Keratinocyte (primary cell): Measurements from ENCODE around the gene TYW3. TPM values are rescaled to one million over a fixed set of nuclear protein-coding genes. Genes with fewer than 3 reads are reported as not detected.

Experiments used
- DNase-seq: peaks from one replicate; pipeline ENCODE4 v3.0.0-alpha.2; 2011; ENCODE audit warnings: low read depth, missing footprints, low spot score
- FAIRE-seq: peaks from 2 replicates; lab custom pipeline; 2011; peaks lifted over from hg19 to GRCh38; lab: Jason Lieb, UNC
- H2AFZ ChIP-seq: 2 replicates; pipeline ENCODE4 v1.6.0; 2012; ENCODE audit warnings: low read length, control low read depth, inconsistent platforms; ENCODE audit not compliant: control insufficient read depth
- H3K27ac ChIP-seq: 2 replicates; pipeline ENCODE4 v1.5.1; 2011; ENCODE audit warnings: low read length; ENCODE audit not compliant: control insufficient read depth, insufficient read depth
- H3K27me3 ChIP-seq: 3 replicates; pipeline ENCODE4 v1.6.0; 2011; ENCODE audit warnings: low read length; ENCODE audit not compliant: control insufficient read depth, insufficient read depth; ENCODE audit errors: extremely low read depth
- H3K36me3 ChIP-seq, 2 experiments: 2 replicates in 1 of 2; 3 replicates in 1 of 2; pipeline ENCODE4 v1.5.1; 2011; ENCODE audit warnings: low read length in 2 of 2, mild to moderate bottlenecking in 1 of 2; ENCODE audit not compliant: control insufficient read depth in 2 of 2, insufficient read depth in 2 of 2; ENCODE audit errors: extremely low read depth in 1 of 2
- H3K4me1 ChIP-seq: 3 replicates; pipeline ENCODE4 v1.5.1; 2011; ENCODE audit warnings: low read length; ENCODE audit not compliant: control insufficient read depth, insufficient read depth; ENCODE audit errors: extremely low read depth
- H3K4me2 ChIP-seq: 3 replicates; pipeline ENCODE4 v1.6.0; 2011; ENCODE audit warnings: low read depth, low read length; ENCODE audit not compliant: control insufficient read depth, insufficient read depth; ENCODE audit errors: extremely low read depth
- H3K4me3 ChIP-seq, 3 experiments: fragments of 200-600 bp in 1 of 3; sonication (generic) in 1 of 3; 2 replicates in 2 of 3; 3 replicates in 1 of 3; pipeline ENCODE4 v1.5.1; 2011 to 2016; ENCODE audit warnings: low read length in 3 of 3, mild to moderate bottlenecking in 3 of 3, control low read depth in 2 of 3, inconsistent platforms in 1 of 3, low read depth in 1 of 3, mixed read lengths in 1 of 3, mixed run types in 1 of 3, moderate library complexity in 1 of 3; ENCODE audit not compliant: control insufficient read depth in 2 of 3, insufficient read depth in 2 of 3; ENCODE audit errors: extremely low read depth in 1 of 3
- H3K79me2 ChIP-seq: 2 replicates; pipeline ENCODE4 v1.6.0; 2012; ENCODE audit warnings: low read length; ENCODE audit not compliant: control insufficient read depth, insufficient read depth
- H3K9ac ChIP-seq: 3 replicates; pipeline ENCODE4 v1.6.0; 2011; ENCODE audit warnings: low read length; ENCODE audit not compliant: control insufficient read depth, insufficient read depth; ENCODE audit errors: extremely low read depth
- H3K9me1 ChIP-seq: 3 replicates; pipeline ENCODE4 v1.6.0; 2011; ENCODE audit warnings: low read length; ENCODE audit not compliant: control insufficient read depth, insufficient read depth; ENCODE audit errors: extremely low read depth
- H3K9me3 ChIP-seq: 2 replicates; pipeline ENCODE4 v1.5.1; 2012; ENCODE audit warnings: low read depth, low read length; ENCODE audit not compliant: control insufficient read depth
- H4K20me1 ChIP-seq: 3 replicates; pipeline ENCODE4 v1.6.0; 2011; ENCODE audit warnings: low read length; ENCODE audit not compliant: control insufficient read depth, insufficient read depth; ENCODE audit errors: extremely low read depth
- EZH2 ChIP-seq: IDR thresholded peaks from one replicate; pipeline ENCODE4 v1.6.1; 2012; ENCODE audit warnings: inconsistent platforms, mild to moderate bottlenecking, low read length, moderate library complexity
- dilution Hi-C: fragments of 300-500 bp; cut with MboI; formaldehyde crosslinking; loops from one replicate; pipeline ENCODE4 v1.7.0; 2020; ENCODE audit warnings: low sequenced_read_pairs; ENCODE audit not compliant: extremely low pct_ligation_motif_present
- polyA plus RNA-seq, 5 experiments: library from polyadenylated mRNA; depleted of rRNA in 3 of 5; stranded (reverse) in 3 of 5; stranded (forward) in 1 of 5; unstranded in 1 of 5; fragments of >200 nt; gene quantifications; 1 replicate in 1 of 5; 2 replicates in 3 of 5; 3 replicates in 1 of 5; pipeline versions ENCODE4 v1.2.1 to v1.2.3, GENCODE V29; 2011 to 2012; ENCODE audit warnings: missing spikeins in 2 of 5, low read depth in 1 of 5, low replicate concordance in 1 of 5
- TF ChIP-seq, protein P1 (sequence below), 3 experiments: IDR thresholded peaks in 1 of 3; conservative IDR thresholded peaks in 1 of 3; optimal IDR thresholded peaks in 1 of 3; 2 replicates in 2 of 3; 3 replicates in 1 of 3; pipeline versions ENCODE3 to v1.5.1; 2011; ENCODE audit warnings: low read length in 3 of 3, mild to moderate bottlenecking in 3 of 3, moderate library complexity in 2 of 3, control low read depth in 1 of 3, inconsistent platforms in 1 of 3; ENCODE audit not compliant: insufficient read depth in 2 of 3; ENCODE audit errors: extremely low read depth in 1 of 3

TYW3 gene
- polyA plus RNA-seq, 1 donor (not counting 4 experiments of a cell fraction or from before 2014, with no cell fraction given): 25.9 TPM

DNA sequence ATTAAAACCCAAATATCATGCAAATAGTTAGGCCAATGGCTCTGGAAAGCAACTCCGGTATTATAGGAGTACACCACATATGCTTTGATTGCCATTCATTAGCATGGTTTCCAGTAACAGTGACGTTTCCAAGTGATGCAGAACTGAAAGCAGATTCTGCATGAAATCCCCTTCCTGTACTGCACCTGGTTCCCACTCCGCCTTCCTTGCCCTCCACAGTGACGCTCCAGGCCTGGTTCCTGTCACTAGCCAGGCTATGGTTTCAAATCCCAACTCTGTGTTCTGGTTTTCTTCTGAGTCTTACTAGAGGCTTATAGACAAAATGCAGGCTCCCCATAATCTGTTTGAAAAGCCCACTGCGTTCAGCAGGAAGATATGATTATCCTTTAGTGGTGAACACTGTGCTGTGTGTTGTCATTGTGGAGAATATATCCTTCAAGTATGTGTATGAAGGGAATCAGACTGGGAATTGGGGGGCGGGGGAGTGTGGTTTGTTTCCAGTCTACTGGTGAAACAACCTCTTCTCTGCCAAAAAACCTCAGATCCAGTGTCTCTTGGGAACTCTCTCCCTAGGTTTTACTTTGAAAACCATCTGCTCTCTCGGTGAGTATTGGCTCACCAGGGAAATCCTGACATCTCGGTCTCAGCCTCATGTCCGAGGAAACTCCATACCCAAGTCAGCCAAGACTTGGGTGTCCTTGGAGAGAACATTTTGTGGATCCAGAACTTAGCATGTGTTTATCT, 78.7 kb downstream of the TYW3 start:
- Histone ChIP-seq H3K27me3 (no peaks in the 10 kb centered on the region), H3K4me2 (no peak overlapping the region), H3K4me3 (no peak overlapping the region), H3K36me3 (no peaks in the 10 kb centered on the region), H3K4me1 (no peaks in the 10 kb centered on the region), H4K20me1 (no peaks in the 10 kb centered on the region), H3K9ac (no peak overlapping the region), H2AFZ (no peak overlapping the region), H3K27ac (no peak overlapping the region), H3K79me2 (no peaks in the 10 kb centered on the region), H3K9me1 (no peaks in the 10 kb centered on the region), H3K9me3 (no peaks in the 10 kb centered on the region)
- TF ChIP-seq EZH2: no peak
- TF ChIP-seq, protein P1, sequence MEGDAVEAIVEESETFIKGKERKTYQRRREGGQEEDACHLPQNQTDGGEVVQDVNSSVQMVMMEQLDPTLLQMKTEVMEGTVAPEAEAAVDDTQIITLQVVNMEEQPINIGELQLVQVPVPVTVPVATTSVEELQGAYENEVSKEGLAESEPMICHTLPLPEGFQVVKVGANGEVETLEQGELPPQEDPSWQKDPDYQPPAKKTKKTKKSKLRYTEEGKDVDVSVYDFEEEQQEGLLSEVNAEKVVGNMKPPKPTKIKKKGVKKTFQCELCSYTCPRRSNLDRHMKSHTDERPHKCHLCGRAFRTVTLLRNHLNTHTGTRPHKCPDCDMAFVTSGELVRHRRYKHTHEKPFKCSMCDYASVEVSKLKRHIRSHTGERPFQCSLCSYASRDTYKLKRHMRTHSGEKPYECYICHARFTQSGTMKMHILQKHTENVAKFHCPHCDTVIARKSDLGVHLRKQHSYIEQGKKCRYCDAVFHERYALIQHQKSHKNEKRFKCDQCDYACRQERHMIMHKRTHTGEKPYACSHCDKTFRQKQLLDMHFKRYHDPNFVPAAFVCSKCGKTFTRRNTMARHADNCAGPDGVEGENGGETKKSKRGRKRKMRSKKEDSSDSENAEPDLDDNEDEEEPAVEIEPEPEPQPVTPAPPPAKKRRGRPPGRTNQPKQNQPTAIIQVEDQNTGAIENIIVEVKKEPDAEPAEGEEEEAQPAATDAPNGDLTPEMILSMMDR (optimal IDR thresholded peaks at IDR 0.05 in 1 of 3, IDR thresholded peaks at IDR 0.05 in 1 of 3, conservative IDR thresholded peaks at IDR 0.05 in 1 of 3; ENCODE audit: extremely low read depth in 1 of 3, insufficient read depth in 2 of 3, low read length in 3 of 3): no peak
- dilution Hi-C loops: no loop called here
- FAIRE-seq: no peak
- no peak for DNase-seq

DNA sequence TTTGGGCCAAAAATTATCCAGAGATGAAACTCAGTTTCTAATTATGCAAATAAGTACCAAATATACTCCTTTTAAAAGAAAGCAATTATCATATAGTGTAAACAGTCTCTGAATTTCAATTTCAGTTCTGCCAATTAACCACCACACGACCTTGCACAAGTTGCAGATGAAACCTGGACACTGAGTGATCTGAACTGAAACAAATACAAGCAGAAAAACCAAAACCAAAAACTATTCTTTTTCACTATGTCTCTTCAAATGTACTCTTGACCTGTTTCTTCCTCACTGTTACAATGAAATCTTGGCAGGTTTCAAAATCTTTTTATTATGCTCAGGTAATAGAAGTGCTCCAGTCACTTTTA, 79.2 kb downstream of the TYW3 start:
- Histone ChIP-seq H3K27ac (no peak overlapping the region), H4K20me1 (no peaks in the 10 kb centered on the region), H2AFZ (no peak overlapping the region), H3K9me1 (no peaks in the 10 kb centered on the region), H3K9me3 (no peaks in the 10 kb centered on the region), H3K36me3 (no peaks in the 10 kb centered on the region), H3K27me3 (no peaks in the 10 kb centered on the region), H3K79me2 (no peaks in the 10 kb centered on the region), H3K4me1 (no peaks in the 10 kb centered on the region), H3K4me2 (no peak overlapping the region), H3K4me3 (no peak overlapping the region), H3K9ac (no peak overlapping the region)
- dilution Hi-C loops: no loop called here
- no peak for TF ChIP-seq EZH2
- TF ChIP-seq, protein P1 (optimal IDR thresholded peaks at IDR 0.05 in 1 of 3, IDR thresholded peaks at IDR 0.05 in 1 of 3, conservative IDR thresholded peaks at IDR 0.05 in 1 of 3; ENCODE audit: extremely low read depth in 1 of 3, insufficient read depth in 2 of 3, low read length in 3 of 3): no peak
- FAIRE-seq: no peak
- DNase-seq: no peak

Other genes with a start within 250 kb of the TYW3 start
- not detected in 3 replicates for gene LRRC53, start 220.5 kb upstream of the TYW3 start, polyA plus RNA-seq
- not detected in 3 replicates for gene ERICH3, start 59.4 kb upstream of the TYW3 start, polyA plus RNA-seq
- gene CRYZ, start 102 bp upstream of the TYW3 start, polyA plus RNA-seq: 149 to 213 TPM (median 151 TPM) in 3 replicates